ENCODE measurements around the gene DPF1. TPM values are rescaled to one million over a fixed set of nuclear protein-coding genes. Genes with fewer than 3 reads are reported as not detected.

DPF1 gene
- total RNA-seq, 1 donor from 2014 or later = 4.8 TPM

DNA sequence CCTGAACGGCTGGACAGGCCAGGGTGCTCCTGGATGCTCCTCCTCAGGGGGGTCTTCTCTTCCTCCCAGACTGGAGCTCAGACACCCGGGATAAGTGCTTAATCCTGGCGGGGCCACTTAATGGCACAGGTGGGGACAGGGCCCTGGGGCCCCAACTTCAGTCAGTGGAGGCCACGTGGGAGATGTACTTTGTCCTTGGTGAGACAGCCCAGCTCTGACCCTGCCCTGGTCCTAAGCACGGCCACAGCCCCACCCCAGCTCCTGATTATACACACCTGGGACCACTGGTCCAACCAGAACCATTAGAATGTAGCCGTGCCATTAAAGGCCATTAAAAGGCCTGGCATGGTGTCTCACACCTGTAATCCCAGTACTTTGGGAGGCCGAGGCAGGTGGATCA is 24.4 kb upstream of the DPF1 start:
- Mint-ChIP-seq H3K9me3 (ENCODE audit: low read depth) (no peaks in the 10 kb centered on the region), H3K27me3 (peaks cover 3% of the 10 kb centered on the region), H3K4me3 (ENCODE audit: low read depth) (no peak overlapping the region), H3K36me3 (ENCODE audit: insufficient read depth) (no peaks in the 10 kb centered on the region), H3K27ac (no peak overlapping the region), H3K4me1 (ENCODE audit: low read depth) (peaks cover 37% of the 10 kb centered on the region)
- DNase-seq (ENCODE audit: low spot score, unreplicated experiment) = no peak
- TF ChIP-seq, protein P1, sequence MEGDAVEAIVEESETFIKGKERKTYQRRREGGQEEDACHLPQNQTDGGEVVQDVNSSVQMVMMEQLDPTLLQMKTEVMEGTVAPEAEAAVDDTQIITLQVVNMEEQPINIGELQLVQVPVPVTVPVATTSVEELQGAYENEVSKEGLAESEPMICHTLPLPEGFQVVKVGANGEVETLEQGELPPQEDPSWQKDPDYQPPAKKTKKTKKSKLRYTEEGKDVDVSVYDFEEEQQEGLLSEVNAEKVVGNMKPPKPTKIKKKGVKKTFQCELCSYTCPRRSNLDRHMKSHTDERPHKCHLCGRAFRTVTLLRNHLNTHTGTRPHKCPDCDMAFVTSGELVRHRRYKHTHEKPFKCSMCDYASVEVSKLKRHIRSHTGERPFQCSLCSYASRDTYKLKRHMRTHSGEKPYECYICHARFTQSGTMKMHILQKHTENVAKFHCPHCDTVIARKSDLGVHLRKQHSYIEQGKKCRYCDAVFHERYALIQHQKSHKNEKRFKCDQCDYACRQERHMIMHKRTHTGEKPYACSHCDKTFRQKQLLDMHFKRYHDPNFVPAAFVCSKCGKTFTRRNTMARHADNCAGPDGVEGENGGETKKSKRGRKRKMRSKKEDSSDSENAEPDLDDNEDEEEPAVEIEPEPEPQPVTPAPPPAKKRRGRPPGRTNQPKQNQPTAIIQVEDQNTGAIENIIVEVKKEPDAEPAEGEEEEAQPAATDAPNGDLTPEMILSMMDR (IDR thresholded peaks at IDR 0.05; ENCODE audit: unreplicated experiment) = no peak

DNA sequence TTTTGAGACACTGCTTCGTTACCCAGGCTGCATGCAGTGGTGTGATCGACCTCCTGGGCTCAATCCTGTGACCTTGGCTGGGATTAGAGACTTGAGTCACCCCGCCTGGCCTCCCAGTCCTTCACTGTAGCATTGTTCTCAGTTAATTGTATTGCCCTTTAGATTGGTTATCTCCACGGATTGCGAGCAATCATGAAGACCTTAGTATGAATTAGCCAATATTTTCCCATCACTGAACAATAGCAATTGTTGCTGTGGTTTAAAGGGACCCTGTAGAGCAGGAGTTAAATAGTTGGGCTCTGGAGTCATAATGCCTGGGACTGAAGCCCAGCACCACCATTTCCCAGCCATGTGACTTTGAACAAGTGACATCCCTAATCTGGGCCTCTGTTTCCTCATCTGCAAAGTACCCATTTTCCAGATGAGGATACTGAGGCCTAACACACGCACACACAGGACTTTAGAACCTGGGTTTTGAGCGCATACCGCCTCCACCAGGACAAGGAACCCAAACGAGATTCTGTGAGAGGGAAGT is 23.8 kb upstream of the DPF1 start:
- Mint-ChIP-seq H3K27me3 (peaks cover 3% of the 10 kb centered on the region), H3K4me3 (ENCODE audit: low read depth) (no peak overlapping the region), H3K4me1 (ENCODE audit: low read depth) (peaks cover 36% of the 10 kb centered on the region), H3K27ac (peak overlapping the region; percentile 45), H3K9me3 (ENCODE audit: low read depth) (no peaks in the 10 kb centered on the region), H3K36me3 (ENCODE audit: insufficient read depth) (no peaks in the 10 kb centered on the region)
- DNase-seq (ENCODE audit: low spot score, unreplicated experiment) = no peak
- TF ChIP-seq, protein P1 (IDR thresholded peaks at IDR 0.05; ENCODE audit: unreplicated experiment) = no peak

DNA sequence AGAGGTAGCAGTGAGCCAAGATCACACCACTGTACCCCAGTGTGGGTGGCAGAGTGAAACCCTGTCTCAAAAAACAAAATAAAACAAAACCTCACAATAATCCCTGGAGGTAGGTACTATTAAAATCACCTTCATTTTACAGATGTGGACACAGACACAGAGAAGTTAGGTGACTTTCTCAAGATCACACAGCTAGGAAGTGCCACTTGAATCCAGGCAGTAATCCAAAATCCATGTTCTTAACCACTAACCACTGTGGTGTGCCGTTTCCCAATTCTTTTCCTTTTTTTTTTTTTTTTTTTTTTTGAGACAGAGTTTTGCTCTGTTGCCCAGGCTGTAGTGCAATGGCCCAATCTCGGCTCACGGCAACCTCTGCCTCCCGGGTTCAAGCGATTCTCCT is 23.1 kb upstream of the DPF1 start:
- peaks cover 3% of the 10 kb centered on the region for H3K27me3 Mint-ChIP-seq
- H3K36me3 Mint-ChIP-seq (ENCODE audit: insufficient read depth) = no peaks in the 10 kb centered on the region
- no peak overlapping the region for H3K4me3 Mint-ChIP-seq (ENCODE audit: low read depth)

DNA sequence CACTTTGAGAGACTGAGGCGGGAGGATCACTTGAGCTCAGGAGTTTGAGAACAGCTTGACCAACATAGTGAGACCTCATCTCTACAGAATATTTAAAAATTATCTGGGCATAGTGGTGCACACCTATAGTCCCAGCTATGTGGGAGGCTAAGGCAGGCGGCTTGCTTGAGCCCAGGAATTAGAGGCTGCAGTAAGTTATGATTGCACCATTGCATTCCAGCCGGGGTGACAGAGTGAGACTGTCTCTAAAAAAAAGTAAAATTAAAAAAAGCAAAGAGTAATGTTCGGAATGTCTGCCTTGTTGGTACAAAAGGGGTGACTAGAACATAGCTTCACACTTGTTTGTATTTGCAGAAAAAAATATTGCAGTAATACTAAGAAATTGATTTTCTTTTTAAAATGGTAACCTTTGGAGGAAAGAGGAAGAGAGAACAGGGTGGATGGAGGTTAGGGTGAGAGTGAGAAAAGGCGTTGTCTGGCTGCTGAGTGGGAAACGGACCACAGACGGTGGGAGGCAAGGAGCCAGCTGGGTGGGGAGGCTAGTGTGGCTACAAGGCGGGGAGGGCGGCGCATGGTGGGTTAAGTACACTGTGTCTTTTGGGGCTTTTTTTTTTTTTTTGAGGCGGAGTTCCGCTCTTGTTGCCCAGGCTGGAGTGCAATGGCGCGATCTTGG is 21.9 kb upstream of the DPF1 start:
- H3K9me3 Mint-ChIP-seq (ENCODE audit: low read depth) = no peaks in the 10 kb centered on the region
- peaks cover 19% of the 10 kb centered on the region for H3K4me1 Mint-ChIP-seq (ENCODE audit: low read depth)
- TF ChIP-seq, protein P1 (IDR thresholded peaks at IDR 0.05; ENCODE audit: unreplicated experiment) = no peak
- H3K27ac Mint-ChIP-seq = peak overlapping the region; percentile 66
- peaks cover 3% of the 10 kb centered on the region for H3K27me3 Mint-ChIP-seq
- DNase-seq (ENCODE audit: low spot score, unreplicated experiment) = no peak
- no peak overlapping the region for H3K4me3 Mint-ChIP-seq (ENCODE audit: low read depth)
- no peaks in the 10 kb centered on the region for H3K36me3 Mint-ChIP-seq (ENCODE audit: insufficient read depth)

More for the DNA sequence above, 23.1 kb upstream of the DPF1 start:
- Mint-ChIP-seq H3K9me3 (ENCODE audit: low read depth) (no peaks in the 10 kb centered on the region), H3K4me1 (ENCODE audit: low read depth) (peaks cover 30% of the 10 kb centered on the region), H3K27ac (no peak overlapping the region)
- DNase-seq (ENCODE audit: low spot score, unreplicated experiment) = no peak
- TF ChIP-seq, protein P1 (IDR thresholded peaks at IDR 0.05; ENCODE audit: unreplicated experiment) = no peak

DNA sequence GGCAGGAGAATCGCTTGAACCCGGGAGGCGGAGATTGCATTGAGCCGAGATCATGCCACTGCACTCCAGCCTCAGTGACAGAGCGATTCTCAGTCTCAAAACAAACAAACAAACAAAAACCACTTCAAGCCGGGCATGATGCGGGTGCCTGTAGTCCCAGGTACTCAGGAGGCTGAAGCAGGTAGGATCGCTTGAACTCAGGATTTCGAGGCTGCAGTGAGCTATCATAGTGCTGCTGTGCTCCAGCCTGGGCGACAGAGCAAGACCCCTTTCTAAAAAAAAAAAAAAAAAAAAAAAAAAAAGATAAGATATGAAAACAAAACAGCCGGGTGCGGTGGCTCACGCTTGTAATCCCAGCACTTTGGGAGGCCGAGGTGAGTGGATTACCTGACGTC is 19.3 kb upstream of the DPF1 start:
- H3K27ac Mint-ChIP-seq = peak overlapping the region; percentile 10
- H3K4me3 Mint-ChIP-seq (ENCODE audit: low read depth) = no peak overlapping the region
- H3K27me3 Mint-ChIP-seq = peaks cover 12% of the 10 kb centered on the region
- TF ChIP-seq, protein P1 (IDR thresholded peaks at IDR 0.05; ENCODE audit: unreplicated experiment) = no peak
- H3K9me3 Mint-ChIP-seq (ENCODE audit: low read depth) = no peaks in the 10 kb centered on the region
- no peaks in the 10 kb centered on the region for H3K36me3 Mint-ChIP-seq (ENCODE audit: insufficient read depth)
- no peak for DNase-seq (ENCODE audit: low spot score, unreplicated experiment)
- H3K4me1 Mint-ChIP-seq (ENCODE audit: low read depth) = peaks cover 9% of the 10 kb centered on the region

All from progenitor cell of endocrine pancreas (in vitro differentiated cells).